CD4-positive, alpha-beta T cell treated with Interleukin-17A for 4 hours (primary cell): ENCODE data around the gene CALML3.
"Not testable (repeated sequence)": the region's sequence is repeated elsewhere in the genome, so short reads cannot be mapped to it uniquely, and the experiment has no call there.

Experiments used
- DNase-seq: peaks from one replicate; pipeline ENCODE4 v3.0.0-alpha.2; 2020; ENCODE audit warnings: mixed read lengths

CALML3 gene

GRCh38 chr10:5559022-5559421 is 34.3 kb downstream of the CALML3 start:
- DNase-seq, result not testable (repeated sequence)

- no peak for DNase-seq
These were observed 34.9 kb downstream of the CALML3 start for GRCh38 chr10:5559642-5560141.

DNA sequence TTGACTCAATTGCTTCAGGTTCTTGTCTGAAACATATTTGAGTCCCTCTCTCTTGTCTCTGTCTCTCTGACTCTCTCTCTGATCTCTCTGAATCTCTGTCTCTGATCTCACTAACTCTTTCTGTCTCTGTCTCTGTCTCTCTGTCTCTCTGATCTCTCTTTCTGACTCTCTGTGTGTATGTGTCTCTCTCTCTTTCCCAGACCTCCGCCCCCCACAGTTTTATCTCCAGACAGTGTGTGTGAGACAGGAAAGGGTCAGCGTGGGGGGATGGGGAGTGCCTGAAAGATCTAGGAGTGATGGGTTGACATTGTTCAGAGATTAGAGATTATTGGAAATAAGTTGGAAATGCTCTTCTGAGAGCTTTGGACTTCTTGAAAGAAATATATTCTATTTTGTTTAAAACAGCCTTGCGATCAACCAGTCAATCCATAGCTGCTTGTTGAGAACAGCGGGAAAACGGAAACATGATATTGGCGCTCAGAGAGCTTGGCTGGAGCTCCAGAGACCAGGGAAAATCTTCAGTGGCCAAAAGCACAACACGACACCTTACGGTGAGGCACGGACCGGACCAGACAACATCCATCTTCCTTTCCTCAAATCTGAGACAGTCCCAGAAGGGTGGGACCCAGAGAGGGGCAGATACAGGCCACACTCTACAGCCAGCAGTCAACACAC is 35.5 kb downstream of the CALML3 start:
- no peak for DNase-seq

DNA sequence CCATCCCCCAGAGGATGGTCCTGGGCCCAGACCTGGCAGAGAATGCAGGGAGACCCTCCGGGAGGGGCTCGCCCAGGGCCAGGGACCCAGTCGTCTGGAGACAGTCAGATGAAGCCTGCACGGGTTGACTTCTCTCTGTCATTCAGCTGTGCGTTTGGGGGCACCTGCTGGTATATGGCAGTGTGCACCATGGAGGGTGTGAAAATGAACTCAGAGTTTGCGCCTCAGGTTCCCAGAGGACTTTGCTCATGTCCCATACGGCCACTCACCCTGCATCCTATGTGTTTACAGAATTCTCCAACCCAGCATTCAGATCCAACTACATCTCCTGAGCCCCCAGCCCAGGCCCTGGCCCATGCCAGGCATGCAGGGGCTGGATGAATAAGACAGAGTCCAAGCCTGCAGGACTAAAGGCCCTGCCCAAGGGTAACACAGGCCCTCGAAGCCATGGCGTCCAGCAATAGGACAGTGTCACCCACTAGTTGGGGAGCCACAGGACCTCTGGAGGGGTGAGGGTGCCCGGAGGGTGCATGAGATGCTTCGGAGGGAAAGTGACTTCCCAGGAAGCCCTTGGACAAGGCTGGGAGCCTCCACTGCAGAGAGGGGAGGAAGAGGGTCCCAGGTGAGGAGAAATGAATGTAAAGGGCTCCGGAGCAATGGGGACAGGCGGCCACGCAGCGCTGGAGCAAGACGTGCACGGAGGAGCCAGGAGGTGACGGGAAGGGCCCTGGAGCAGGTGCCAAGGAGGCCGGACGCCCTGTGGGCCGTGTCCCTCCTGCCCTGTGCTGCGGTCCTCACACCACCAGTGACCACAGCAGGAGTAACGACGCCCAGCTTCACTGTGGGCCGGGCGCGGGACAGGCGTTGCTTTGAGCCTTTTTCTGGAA is 36.3 kb downstream of the CALML3 start:
- no peak for DNase-seq

DNA sequence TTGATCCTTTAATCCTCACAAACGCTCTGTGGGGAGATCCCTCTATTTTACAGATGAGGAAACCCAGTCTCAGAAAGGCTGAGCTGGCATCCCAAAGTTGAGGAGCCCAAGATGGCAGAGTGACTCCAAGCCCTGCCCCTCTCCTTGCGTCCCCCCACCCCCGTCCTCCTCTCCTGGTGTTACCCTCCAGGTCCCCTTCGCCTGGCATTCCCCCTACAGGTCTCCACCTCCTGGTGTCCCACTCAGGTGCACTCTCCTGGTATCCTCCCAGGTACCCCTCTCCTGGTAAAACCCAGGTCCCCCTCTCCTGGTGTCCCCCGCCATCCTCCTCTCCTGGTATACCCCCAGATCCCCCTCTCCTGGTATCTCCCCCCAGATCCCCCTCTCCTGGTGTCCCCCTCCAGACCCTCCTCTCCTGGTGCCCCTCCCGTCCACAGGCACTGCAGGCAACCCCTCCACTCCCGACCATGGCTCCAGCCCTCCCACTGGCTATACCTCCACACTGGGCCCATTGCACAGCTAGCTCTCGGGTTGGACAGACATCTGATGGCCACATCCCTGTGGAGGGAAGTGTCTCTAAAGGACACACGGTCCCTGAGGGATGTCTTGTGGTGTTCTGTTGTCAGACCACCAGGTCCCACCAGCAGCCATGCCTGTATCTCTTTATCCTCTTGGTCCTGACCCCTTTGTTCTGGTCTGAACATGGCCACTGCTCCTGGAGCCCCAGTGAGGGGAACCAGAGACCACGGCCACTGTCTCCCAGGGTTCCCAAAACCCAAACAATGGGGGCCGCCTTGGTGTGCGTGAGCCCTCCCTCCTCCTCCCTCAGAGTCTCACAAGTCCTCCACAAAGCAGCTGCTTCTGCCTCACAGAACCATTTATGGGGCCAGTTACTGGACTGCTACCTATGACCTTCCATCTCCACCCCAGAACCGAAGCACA is 37.2 kb downstream of the CALML3 start:
- no peak for DNase-seq

DNA sequence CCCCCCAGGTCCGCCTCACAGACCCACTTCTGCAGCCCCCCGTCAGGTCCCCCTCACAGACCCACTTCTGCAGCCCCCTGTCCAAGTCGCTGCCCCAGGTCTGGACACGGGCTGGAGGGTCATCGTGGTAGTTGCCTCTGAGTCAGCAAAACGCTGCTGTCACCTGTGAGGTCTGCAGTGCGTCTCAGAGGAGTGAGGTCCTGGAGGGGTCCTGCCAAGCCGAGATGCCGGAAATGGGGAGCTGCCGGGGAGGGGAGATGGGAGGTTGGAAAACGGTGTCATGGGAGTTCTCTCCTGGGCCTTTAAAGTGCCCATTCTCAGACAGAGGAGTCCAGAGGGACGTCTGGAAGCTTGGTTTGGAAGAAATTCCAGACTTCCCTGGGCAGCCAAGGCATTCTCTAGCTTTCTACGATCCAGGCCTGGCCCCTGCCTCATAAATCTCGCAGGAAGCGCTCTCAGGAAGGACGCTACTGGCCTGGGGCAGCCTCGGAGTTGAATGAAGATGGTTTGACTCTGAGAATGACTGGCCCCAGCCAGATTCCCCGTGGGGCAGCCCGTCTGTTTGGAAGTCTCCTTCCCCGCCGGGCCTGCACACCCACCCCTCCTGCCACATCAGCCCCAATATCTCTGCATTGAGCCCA is 38.7 kb downstream of the CALML3 start:
- DNase-seq, result no peak

DNA sequence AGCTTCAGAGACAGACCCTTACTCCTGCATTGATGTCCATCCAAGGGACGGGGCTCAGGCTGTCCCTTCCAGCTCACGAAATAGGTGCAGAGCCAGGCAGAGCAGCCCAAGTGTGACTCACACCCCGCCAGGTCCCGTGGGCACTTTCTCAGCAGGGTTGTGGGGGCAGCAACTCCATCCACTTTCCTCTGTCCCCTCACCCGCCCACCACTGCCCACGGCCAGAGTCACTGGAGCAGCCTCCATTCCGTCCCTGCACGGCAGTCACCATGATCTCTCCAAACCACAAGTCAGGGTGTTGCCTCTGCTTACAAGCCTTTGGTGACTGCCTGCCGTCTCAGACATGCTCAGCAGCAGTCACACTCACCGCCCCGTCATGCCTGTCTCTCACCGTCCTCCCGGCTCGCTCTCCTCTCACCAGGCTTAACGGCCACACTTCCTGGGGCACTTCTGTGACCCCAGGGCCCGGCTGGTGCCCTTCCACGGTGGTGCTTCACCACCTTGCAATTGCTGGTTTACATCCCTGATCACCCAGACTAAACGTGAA is 39.3 kb downstream of the CALML3 start:
- DNase-seq, result peak; percentile 81

GRCh38 chr10:5564537-5565204 is 39.9 kb downstream of the CALML3 start:
- peak; percentile 70 for DNase-seq

- no peak for DNase-seq
These were observed 40.4 kb downstream of the CALML3 start for GRCh38 chr10:5565205-5565545.

DNA sequence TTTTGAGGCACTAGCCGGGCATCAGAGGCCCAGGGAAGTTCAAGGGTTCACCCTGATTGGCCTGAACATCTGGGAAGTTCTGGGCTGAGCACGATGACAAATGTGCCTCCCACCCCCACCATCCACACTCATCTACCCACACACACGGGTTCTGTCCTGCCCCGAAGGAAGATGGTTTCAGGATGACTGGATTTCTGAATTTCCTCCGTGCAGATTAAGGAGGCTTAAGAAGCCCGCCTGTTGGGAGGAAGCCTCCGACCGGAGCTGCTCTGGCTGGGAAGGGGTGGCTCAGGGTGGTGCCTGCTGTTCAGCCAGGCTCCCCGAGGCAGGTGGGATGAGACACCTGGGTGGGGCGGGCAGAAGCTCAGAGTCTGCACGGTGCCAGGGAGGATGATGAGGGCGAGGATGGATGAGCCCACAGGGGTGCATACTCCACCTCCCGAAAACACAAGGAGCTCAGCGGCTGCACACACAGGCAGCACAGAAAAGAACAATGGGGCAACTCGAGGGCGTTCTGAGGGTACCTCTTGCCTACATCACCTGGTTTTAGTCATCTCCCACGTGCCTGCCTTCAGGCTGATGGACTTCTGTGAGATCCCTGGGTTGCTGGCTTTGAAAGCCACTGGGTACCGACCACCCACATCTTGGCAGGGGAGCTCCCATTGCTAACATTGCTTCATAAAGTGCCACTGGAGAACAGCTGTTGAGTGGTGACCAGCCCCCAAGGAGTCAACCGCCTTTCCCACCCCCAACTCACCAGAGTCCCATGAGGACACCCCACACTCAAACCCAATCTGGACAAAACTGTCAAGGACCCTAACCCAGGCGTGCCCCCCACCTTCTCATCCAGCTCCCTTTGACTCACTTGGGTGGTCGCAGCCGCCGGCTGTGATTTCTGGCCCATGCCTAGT is 41.2 kb downstream of the CALML3 start:
- DNase-seq, result no peak

DNA sequence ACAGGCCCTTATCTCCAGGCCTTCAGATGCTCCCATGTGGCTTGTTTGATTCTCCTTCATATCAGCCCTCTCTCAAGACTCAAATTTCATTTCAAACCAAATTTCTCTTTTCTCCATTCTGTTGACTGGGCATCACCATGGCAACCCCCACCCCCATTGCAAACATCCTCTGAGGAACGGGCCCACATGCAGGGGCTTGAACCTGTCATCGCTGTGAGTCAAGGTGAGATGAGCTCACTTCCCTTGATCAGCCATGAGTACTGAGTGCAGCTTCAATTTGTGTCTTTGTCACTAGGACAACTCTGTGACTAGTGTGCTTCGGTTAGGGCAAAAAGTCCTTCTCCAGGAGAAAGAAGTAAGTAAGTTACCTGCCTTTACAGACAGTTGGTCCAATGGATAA is 41.9 kb downstream of the CALML3 start:
- peak; percentile 69 for DNase-seq

GRCh38 chr10:5567477-5567876 is 42.7 kb downstream of the CALML3 start:
- DNase-seq, result no peak

DNA sequence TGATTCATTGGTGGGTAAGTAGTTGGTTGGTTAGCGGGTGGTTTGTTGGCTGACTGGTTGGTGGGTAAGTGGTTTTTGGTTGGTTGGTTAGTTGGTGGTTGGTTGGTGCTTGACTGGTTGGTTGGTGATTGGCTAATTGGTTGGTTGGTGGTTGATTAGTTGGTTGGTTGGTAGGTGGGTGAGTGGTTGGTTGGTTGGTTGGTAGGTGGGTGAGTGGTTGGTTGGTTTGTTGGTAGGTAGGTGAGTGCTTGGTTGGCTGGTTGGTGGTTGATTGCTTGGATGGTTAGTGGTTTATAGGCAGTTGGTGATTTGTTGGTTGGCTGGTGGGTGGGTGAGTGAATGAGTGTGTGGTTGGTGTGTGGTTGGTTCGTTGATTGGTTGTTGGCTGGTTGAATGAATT is 44.2 kb downstream of the CALML3 start:
- no peak for DNase-seq

DNA sequence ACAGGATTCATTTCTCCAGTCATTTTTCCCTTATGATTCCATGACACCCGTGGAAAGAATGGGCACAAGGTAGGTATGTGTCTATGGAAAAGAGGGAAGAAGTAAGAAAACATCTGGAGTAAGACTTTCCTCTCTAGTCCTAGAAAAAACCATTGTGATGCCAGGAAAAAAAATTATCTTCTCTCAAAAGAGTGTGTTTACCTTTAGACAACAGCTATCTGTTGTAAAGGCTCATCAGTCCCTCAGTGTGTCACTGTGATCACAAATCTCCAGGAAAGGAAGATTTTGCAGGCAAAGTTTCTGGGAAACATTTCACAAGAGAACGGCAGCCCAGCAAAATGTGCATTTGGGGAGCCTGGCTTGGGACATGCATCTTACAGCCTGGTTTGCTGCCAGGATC is 44.8 kb downstream of the CALML3 start:
- DNase-seq, result no peak

GRCh38 chr10:5570007-5570655 is 45.4 kb downstream of the CALML3 start:
- no peak for DNase-seq

DNA sequence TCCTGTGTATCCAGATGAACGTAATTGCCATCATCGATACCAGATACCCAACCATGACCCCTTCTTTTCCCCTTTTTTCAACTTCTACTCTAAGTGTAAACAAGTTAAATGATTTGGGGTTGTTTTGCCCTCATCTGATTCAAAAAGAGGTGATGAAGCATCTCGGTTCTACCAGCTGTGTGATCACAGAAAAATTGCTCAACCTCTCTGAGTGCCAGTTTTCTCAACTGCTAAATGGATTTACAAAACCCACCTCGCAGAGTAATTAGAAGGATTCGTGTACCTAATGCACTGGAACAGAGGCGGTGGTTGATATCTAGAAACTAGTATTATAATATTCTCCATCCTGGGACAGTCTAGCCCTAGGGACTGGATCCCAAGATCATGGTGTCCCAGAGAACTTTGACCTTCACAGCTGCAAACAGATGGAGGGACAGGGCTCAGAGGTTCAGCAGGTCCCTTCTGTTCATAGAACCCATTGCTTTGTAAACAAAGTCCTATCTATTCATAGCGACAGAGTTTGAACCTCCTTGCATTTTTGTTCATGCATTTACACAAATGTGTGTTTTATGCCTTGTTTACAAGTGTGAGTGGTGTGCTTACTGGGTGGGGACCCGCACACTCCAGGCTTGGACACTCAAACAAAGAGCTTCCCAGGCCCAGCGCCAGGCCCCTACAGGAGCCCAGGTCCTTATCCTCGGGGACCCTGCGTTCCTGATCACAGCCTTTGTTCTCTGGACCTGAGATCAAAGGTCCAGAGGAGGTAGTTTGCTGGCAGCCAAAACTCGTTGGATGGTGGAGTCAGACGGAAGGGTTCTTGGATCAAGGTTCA is 46.4 kb downstream of the CALML3 start:
- no peak for DNase-seq

DNA sequence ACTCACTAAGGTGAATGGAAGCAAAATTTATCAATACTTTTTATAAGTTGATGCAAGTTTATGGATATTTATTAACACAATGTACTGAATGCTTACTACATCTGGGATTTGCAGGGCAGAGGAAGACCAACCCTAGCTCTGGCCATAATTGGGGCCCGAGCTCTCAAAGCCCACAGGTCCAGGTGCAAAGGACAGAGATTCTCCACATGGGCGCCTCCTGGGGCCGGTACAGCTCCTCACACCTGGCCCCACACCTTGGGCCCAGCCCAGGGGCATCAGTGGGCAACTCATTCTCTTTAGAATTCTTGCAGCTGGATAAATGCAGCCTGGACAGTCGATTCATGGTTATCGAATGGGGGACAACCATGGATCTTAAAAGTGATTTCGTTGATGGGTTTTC is 47.1 kb downstream of the CALML3 start:
- no peak for DNase-seq

- DNase-seq, result no peak
These were observed 48.7 kb downstream of the CALML3 start for GRCh38 chr10:5573319-5573950.
